Lower leg skin (tissue), 4 donors: ENCODE data around the gene CYP4F2. TPM values are rescaled to one million over a fixed set of nuclear protein-coding genes. Genes with fewer than 3 reads are reported as not detected.

ENCODE experiments used
- DNase-seq, 2 donors: peaks; one replicate each; pipeline ENCODE4 v3.0.0-alpha.2; 2019; ENCODE audit warnings: low spot score in 2 of 2
- H3K4me3 ChIP-seq: fragments of 200-600 bp; sonication (generic); 2 replicates; pipeline ENCODE4 v1.5.1; 2017; ENCODE audit warnings: mild to moderate bottlenecking, low read depth; ENCODE audit not compliant: poor library complexity, severe bottlenecking
- POLR2A ChIP-seq, 2 donors: fragments of 450-650 bp; IDR thresholded peaks; one replicate each; pipeline ENCODE4 v1.6.1; 2016 to 2017; ENCODE audit warnings: antibody characterized with exemption in 2 of 2, mild to moderate bottlenecking in 1 of 2, moderate library complexity in 1 of 2
- WGBS, 2 donors: methylation state at CpG; one replicate each; pipeline ENCODE4 v1.1.5; 2018; 5-methylcytosine and 5-hydroxymethylcytosine counted together
- intact Hi-C: fragments of 100-400 bp; cut with DNase I; formaldehyde crosslinking; loops from one replicate; pipeline ENCODE4 v1.15.0; 2023; ENCODE audit warnings: low total_unique reads
- total RNA-seq, 4 donors: library from RNA; depleted of rRNA; stranded (reverse); fragments of >200 nt; gene quantifications; one replicate each; pipeline ENCODE4 v1.1.0, GENCODE V29; 2016
- TF ChIP-seq, protein P1 (sequence below), 3 donors: fragments of 450-650 bp; IDR thresholded peaks; one replicate each; pipeline ENCODE4 v1.5.1; 2016; ENCODE audit warnings: antibody characterized with exemption in 3 of 3, mild to moderate bottlenecking in 3 of 3, moderate library complexity in 2 of 3

The CYP4F2 gene
- 1 to 10 TPM in 3 of 4 donors, under 1 TPM in 1; 0.91 to 4.2 (median 2.9) TPM for total RNA-seq

GRCh38 chr19:15897738-15898276 lies at the start of gene CYP4F2:
TSS of gene CYP4F2 (minus strand) at chr19:15898074. CDS start at chr19:15897611, 463 bp downstream.
- WGBS, 2 donors: 74 to 75% methylated on average over 3 of the region's 3 CpGs
- intact Hi-C loops: no loop called here
- no peak for DNase-seq
- no peak for TF ChIP-seq POLR2A (IDR thresholded peaks at IDR 0.05)
- TF ChIP-seq, protein P1, sequence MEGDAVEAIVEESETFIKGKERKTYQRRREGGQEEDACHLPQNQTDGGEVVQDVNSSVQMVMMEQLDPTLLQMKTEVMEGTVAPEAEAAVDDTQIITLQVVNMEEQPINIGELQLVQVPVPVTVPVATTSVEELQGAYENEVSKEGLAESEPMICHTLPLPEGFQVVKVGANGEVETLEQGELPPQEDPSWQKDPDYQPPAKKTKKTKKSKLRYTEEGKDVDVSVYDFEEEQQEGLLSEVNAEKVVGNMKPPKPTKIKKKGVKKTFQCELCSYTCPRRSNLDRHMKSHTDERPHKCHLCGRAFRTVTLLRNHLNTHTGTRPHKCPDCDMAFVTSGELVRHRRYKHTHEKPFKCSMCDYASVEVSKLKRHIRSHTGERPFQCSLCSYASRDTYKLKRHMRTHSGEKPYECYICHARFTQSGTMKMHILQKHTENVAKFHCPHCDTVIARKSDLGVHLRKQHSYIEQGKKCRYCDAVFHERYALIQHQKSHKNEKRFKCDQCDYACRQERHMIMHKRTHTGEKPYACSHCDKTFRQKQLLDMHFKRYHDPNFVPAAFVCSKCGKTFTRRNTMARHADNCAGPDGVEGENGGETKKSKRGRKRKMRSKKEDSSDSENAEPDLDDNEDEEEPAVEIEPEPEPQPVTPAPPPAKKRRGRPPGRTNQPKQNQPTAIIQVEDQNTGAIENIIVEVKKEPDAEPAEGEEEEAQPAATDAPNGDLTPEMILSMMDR (IDR thresholded peaks at IDR 0.05): no peak
- no peak within 1 kb of the TSS for H3K4me3 ChIP-seq

GRCh38 chr19:15945301-15945700 lies 47.4 kb upstream of the CYP4F2 start:
- DNase-seq: no peak
- H3K4me3 ChIP-seq: no peak overlapping the region
- intact Hi-C loops: no loop called here
- TF ChIP-seq, protein P1 (IDR thresholded peaks at IDR 0.05): no peak
- no peak for TF ChIP-seq POLR2A (IDR thresholded peaks at IDR 0.05)
- WGBS, 2 donors: 44 to 52% methylated on average over 4 of the region's 4 CpGs

DNA sequence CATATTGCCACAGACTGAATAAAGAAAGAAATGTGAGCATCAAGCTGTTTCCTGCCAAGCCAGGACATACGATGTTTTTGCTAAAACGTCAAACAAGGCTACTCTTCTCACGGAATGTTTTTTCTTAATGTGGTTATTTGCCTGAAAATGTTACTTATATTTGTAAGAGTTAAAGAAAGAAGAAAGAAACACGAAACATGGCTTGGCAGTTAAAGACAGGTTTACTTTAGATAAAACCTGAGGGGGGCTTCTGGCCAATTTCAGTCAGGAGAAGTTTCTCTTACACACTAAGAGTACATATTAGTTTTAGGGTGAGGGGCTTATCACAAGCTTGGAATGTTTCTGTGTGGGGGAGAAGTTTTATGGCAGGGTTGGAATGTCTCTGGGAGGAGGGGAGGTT lies 46.5 kb upstream of the CYP4F2 start:
- no peak for DNase-seq
- TF ChIP-seq, protein P1 (IDR thresholded peaks at IDR 0.05): no peak
- TF ChIP-seq POLR2A (IDR thresholded peaks at IDR 0.05): no peak
- intact Hi-C loops: no loop called here
- 67% methylated on average over 4 of the region's 4 CpGs for WGBS, 2 donors
- H3K4me3 ChIP-seq: no peak overlapping the region

DNA sequence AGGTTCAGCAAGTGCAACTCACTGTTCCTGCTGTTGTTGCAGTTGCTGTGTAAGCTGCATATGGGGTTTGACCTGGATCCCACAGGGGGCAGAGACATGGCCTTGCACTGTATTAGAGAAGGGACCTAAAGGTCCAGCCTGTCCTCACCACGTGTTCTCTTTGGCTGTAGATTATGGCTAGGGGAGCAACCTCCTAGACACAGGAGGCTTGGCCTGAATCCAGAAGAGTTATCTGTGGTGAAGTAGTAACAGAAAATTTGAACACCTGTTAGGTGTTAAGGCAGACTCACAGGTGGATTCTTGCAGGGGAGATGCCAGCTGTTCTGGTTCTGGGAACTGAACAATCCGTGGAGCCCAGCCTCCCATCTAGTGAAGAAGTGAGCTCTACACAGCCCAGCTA lies 39.9 kb upstream of the CYP4F2 start:
- H3K4me3 ChIP-seq: no peak overlapping the region
- DNase-seq: no peak
- intact Hi-C loops: no loop called here
- 48 to 65% methylated on average over 2 of the region's 2 CpGs for WGBS, 2 donors
- TF ChIP-seq, protein P1 (IDR thresholded peaks at IDR 0.05): no peak
- no peak for TF ChIP-seq POLR2A (IDR thresholded peaks at IDR 0.05)

DNA sequence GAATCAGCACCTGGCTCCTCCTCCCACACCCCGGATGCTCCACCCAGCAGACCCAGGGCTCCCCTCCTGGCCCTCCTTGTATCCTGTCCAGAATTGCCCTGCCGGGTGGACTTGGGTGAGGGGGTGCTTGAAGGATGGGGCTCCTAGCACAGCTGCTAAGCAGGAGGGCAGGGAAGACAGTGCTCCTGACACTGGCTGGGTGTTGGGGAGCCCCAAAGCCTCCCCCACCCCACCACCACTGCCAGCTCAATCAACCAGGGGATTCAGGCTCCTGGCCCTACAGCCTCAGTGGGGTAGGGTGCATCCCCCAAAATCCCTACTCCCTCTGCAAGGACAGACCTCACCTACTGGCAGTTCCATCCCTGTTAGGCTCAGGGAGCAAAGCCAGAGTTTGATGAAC lies 39.1 kb upstream of the CYP4F2 start:
- 89 to 91% methylated on average over 2 of the region's 2 CpGs for WGBS, 2 donors
- intact Hi-C loops: no loop called here
- H3K4me3 ChIP-seq: no peak overlapping the region
- TF ChIP-seq, protein P1 (IDR thresholded peaks at IDR 0.05): no peak
- no peak for TF ChIP-seq POLR2A (IDR thresholded peaks at IDR 0.05)
- DNase-seq: no peak

DNA sequence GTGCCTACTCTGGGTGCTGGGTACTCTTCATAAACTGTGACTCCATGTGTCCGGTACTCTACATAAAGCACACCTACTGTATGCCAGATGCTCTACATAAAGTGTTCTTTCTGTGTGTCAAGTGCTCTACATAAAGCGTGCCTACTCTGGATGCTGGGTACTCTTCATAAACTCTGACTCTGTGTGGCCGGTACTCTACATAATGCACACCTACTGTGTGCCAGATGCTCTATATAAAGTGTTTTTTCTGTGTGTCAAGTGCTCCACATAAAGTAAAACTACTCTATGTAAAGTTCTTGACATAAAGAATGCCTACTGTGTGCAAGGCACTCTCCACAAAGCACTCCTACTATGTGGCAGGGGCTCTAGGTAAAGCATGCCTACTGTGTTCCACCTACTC lies 38.3 kb upstream of the CYP4F2 start:
- H3K4me3 ChIP-seq: no peak overlapping the region
- intact Hi-C loops: no loop called here
- 78 to 84% methylated on average over 3 of the region's 3 CpGs for WGBS, 2 donors
- no peak for DNase-seq
- TF ChIP-seq, protein P1 (IDR thresholded peaks at IDR 0.05): no peak
- TF ChIP-seq POLR2A (IDR thresholded peaks at IDR 0.05): no peak
